Stimulated activated CD8-positive, alpha-beta memory T cell treated with anti-CD3 and anti-CD28 coated beads, Interleukin-4, amount 100 ng/mL, for 24 hours (primary cell): ENCODE data around the gene TSPAN33.
A peak's percentile ranks its signal among the peaks of the same experiment; 100 is the strongest.

Source experiments
- DNase-seq: peaks from one replicate; pipeline ENCODE4 v3.0.0-alpha.2; 2020; ENCODE audit warnings: low read depth

The TSPAN33 gene

GRCh38 chr7:129136887-129137642 lies 7.4 kb upstream of the TSPAN33 start:
- no peak for DNase-seq

GRCh38 chr7:129143724-129144094 lies 798 bp upstream of the TSPAN33 start:
- DNase-seq, result no peak

- DNase-seq, result no peak
Observed at GRCh38 chr7:129144834-129145668, 544 bp downstream of the TSPAN33 start.

GRCh38 chr7:129146237-129146979 lies 1.9 kb downstream of the TSPAN33 start:
- DNase-seq, result no peak

- DNase-seq, result no peak
Observed at GRCh38 chr7:129147731-129148130, 3.2 kb downstream of the TSPAN33 start.

GRCh38 chr7:129149511-129149910 lies 5.0 kb downstream of the TSPAN33 start:
- DNase-seq, result no peak

GRCh38 chr7:129150199-129150996 lies 5.9 kb downstream of the TSPAN33 start:
- DNase-seq, result no peak

- DNase-seq, result no peak
Observed at GRCh38 chr7:129157651-129158050, 13.1 kb downstream of the TSPAN33 start.

GRCh38 chr7:129159539-129159938 lies 15.0 kb downstream of the TSPAN33 start:
- DNase-seq, result no peak

GRCh38 chr7:129160161-129160905 lies 15.8 kb downstream of the TSPAN33 start:
- DNase-seq, result no peak

GRCh38 chr7:129161524-129162225 lies 17.2 kb downstream of the TSPAN33 start:
- DNase-seq, result no peak

- DNase-seq, result no peak
Observed at GRCh38 chr7:129162732-129163131, 18.2 kb downstream of the TSPAN33 start.

GRCh38 chr7:129163875-129164544 lies 19.5 kb downstream of the TSPAN33 start:
- no peak for DNase-seq

GRCh38 chr7:129166745-129167144 lies 22.2 kb downstream of the TSPAN33 start:
- no peak for DNase-seq

- DNase-seq, result no peak
Observed at GRCh38 chr7:129167817-129168216, 23.3 kb downstream of the TSPAN33 start.

GRCh38 chr7:129168231-129169021 lies 23.9 kb downstream of the TSPAN33 start:
- no peak for DNase-seq

- peak; percentile 29 for DNase-seq
Observed at GRCh38 chr7:129169171-129169671, 24.7 kb downstream of the TSPAN33 start.

- no peak for DNase-seq
Observed at GRCh38 chr7:129169686-129170440, 25.4 kb downstream of the TSPAN33 start.
